Muscle layer of duodenum (tissue), 2 donors: ENCODE data around the gene PRKG1.

Source experiments
- H3K27ac ChIP-seq: one replicate; pipeline ENCODE4 v1.7.0; 2013; ENCODE audit warnings: mild to moderate bottlenecking, low read length
- H3K27me3 ChIP-seq: one replicate; pipeline ENCODE4 v1.7.0; 2013; ENCODE audit warnings: low read depth, mild to moderate bottlenecking, control low read depth, low read length
- H3K36me3 ChIP-seq, 2 donors: one replicate each; pipeline ENCODE4 v1.7.0; 2013; ENCODE audit warnings: low read length in 2 of 2, control low read depth in 1 of 2, mild to moderate bottlenecking in 1 of 2; ENCODE audit not compliant: insufficient read depth in 2 of 2, control insufficient read depth in 1 of 2
- H3K4me1 ChIP-seq, 2 donors: one replicate each; pipeline ENCODE4 v1.7.0; 2013; ENCODE audit warnings: low read length in 2 of 2, mild to moderate bottlenecking in 2 of 2, control low read depth in 1 of 2, moderate library complexity in 1 of 2; ENCODE audit not compliant: insufficient read depth in 2 of 2, control insufficient read depth in 1 of 2
- H3K4me3 ChIP-seq, 2 donors: one replicate each; pipeline ENCODE4 v1.7.0; 2013; ENCODE audit warnings: low read length in 2 of 2, low read depth in 1 of 2, mild to moderate bottlenecking in 1 of 2
- H3K9me3 ChIP-seq, 2 donors: one replicate each; pipeline ENCODE4 v1.7.0; 2013; ENCODE audit warnings: low read length in 2 of 2, control low read depth in 1 of 2, mild to moderate bottlenecking in 1 of 2; ENCODE audit not compliant: control insufficient read depth in 1 of 2
- donor health status: healthy.

Gene PRKG1

DNA sequence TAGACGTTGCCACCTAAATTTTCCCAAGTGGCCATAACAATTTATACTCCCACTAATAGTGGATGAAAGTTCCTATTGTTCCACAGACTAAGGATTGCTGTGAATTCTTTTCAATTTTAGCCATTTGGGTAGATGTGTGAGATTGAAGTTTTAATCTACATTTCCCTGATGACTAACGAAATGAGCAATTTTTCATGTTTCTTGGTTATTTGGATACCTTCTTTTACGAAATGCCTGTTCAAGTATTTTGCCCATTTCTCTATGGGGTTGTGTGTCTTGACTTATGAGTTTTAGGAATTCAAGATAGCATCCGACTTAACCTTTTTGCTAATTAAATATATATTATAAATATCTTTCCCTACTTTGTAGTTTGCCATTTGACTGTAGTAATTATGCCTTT lies 16.4 kb upstream of the PRKG1 start:
- Histone ChIP-seq H3K9me3 (peaks cover 0 to 5% of the 10 kb centered on the region in 2 donors), H3K27me3 (no peaks in the 10 kb centered on the region), H3K27ac (no peak overlapping the region), H3K4me3 (no peak overlapping the region), H3K36me3 (no peaks in the 10 kb centered on the region), H3K4me1 (peaks cover 0 to 2% of the 10 kb centered on the region in 2 donors)

DNA sequence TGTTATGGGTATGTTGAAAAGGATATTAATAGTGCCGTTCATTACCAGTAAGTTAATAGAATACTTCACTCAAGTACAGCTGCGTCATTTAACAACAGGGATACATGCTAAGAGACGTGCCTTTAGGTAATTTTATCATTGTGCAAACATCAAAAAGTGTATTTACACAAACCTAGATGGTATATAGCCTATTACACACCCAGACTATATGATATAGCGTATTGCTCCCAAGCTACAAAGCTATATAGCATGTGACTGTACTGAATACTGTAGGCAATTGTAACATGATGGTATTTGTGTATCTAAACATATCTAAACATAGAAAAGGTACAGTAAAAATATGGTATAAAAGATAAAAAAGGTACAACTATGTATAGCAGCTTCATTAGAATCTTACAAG lies 11.1 kb upstream of the PRKG1 start:
- Histone ChIP-seq H3K27ac (no peak overlapping the region), H3K9me3 (peaks cover 0 to 5% of the 10 kb centered on the region in 2 donors), H3K4me1 (no peaks in the 10 kb centered on the region), H3K36me3 (no peaks in the 10 kb centered on the region), H3K27me3 (no peaks in the 10 kb centered on the region), H3K4me3 (no peak overlapping the region)

DNA sequence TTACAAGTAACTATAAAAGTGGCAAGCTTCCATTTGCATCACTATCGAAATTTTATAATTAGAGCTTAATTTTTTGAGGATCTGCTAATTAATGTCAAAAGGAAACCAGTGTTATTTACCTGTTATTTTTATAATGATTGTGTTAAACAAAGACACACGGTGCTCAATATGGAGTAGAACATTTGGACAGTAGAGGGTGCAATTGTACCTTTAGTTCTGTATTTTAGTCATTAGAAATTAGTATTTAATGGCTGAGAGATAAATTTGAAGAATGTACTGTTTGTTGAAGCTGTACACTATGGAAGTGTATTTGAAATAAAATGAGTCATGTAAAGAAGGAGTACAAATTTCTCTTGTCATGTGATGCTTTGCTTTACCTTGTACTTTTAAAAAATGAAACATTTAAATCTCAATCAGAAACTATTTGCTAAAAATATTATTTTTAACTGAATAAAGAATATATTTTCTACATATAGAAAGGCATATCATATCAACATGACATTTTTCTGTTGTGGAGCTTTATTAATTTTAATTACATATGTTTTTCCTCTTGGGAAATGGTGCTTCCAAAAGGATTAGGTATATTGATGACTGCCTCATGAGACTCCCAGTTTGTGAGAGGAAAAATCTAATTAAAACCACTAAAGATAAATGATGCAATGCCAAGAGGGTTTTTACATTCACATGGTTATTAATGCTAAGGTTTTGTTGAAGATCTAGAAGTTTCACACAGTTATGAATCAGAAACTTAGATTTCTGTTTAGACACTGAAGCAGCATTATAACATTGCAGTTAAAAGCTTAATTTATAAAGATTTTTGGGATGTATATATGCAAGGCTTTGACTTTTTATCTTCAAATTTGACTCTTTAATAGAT lies 10.4 kb upstream of the PRKG1 start:
- H3K4me1 ChIP-seq = no peaks in the 10 kb centered on the region
- no peaks in the 10 kb centered on the region for H3K36me3 ChIP-seq
- H3K4me3 ChIP-seq = no peak overlapping the region
- H3K27me3 ChIP-seq = no peaks in the 10 kb centered on the region
- H3K9me3 ChIP-seq = no peaks in the 10 kb centered on the region
- H3K27ac ChIP-seq = no peak overlapping the region

DNA sequence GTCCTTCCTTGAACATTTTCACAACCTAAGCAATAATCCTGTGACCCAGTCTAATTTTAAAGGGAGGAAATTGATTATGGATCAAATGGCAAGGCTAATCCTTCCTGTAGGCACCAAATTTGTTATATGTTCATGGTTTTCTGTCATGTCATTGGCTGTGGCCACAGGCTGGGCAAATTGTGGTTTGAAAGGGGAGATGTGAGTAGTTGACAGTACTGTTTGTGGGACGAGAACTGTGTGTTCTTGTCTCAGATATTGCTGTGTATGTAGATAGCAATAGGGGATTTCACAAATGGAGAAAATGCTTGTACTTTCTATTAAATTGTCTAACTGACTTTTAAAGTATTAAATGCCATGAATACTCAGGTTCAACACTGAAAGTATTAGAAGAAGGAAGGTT lies 8.1 kb upstream of the PRKG1 start:
- Histone ChIP-seq H3K27me3 (no peaks in the 10 kb centered on the region), H3K9me3 (no peaks in the 10 kb centered on the region), H3K36me3 (no peaks in the 10 kb centered on the region), H3K27ac (no peak overlapping the region), H3K4me1 (no peaks in the 10 kb centered on the region), H3K4me3 (no peak overlapping the region)

DNA sequence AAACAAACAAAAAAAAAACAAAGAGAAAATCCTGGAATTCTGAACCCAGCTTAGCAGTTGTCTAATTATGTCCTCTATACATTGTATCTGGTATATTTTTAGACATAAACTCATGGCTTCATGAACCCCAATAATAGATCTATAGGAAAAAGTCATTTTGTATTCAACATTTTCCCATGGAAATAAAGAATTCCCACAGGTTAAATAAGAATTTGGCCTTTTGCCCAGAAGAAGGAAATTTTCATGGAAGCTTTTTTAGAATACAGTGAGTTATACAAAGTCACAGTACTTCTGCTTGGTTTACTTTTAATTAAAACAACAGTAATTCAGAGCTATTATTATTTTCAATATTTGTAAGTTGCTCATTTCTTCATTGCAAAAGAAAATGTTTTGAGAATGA lies 2.1 kb upstream of the PRKG1 start:
- peaks cover 5% of the 10 kb centered on the region for H3K27me3 ChIP-seq
- H3K4me1 ChIP-seq = peaks cover 0 to 4% of the 10 kb centered on the region in 2 donors
- no peak overlapping the region for H3K27ac ChIP-seq
- H3K4me3 ChIP-seq = no peak overlapping the region
- no peaks in the 10 kb centered on the region for H3K36me3 ChIP-seq
- no peaks in the 10 kb centered on the region for H3K9me3 ChIP-seq

DNA sequence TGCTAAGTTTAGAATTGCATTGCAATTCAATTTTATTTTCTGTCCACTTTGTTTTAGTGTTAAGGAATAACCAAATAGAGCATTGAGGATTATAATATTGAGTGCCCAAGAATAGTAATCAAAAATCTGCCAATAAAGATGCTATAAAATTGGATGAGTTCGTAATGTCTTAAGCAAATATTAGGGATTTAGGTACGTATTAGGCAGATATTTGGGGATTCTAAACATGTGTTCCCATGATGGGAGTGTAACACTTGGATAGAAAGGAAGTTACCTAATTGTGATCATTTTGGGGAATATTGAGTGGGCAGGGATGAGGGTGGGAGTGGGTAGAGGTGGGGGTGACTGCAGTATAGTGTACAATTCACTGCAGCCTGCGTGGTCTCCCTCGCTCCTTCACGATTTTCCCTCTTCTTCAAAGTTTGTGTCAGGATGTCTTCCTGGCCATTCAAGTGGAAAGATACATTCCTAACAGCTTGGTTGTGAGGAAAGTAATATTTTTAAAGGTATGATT lies 1.3 kb upstream of the PRKG1 start:
- Histone ChIP-seq H3K36me3 (no peaks in the 10 kb centered on the region), H3K4me1 (peaks cover 0 to 4% of the 10 kb centered on the region in 2 donors), H3K9me3 (no peaks in the 10 kb centered on the region), H3K4me3 (peak overlapping the region; percentile 77 to 79), H3K27me3 (peaks cover 5% of the 10 kb centered on the region), H3K27ac (peak overlapping the region; percentile 85)

DNA sequence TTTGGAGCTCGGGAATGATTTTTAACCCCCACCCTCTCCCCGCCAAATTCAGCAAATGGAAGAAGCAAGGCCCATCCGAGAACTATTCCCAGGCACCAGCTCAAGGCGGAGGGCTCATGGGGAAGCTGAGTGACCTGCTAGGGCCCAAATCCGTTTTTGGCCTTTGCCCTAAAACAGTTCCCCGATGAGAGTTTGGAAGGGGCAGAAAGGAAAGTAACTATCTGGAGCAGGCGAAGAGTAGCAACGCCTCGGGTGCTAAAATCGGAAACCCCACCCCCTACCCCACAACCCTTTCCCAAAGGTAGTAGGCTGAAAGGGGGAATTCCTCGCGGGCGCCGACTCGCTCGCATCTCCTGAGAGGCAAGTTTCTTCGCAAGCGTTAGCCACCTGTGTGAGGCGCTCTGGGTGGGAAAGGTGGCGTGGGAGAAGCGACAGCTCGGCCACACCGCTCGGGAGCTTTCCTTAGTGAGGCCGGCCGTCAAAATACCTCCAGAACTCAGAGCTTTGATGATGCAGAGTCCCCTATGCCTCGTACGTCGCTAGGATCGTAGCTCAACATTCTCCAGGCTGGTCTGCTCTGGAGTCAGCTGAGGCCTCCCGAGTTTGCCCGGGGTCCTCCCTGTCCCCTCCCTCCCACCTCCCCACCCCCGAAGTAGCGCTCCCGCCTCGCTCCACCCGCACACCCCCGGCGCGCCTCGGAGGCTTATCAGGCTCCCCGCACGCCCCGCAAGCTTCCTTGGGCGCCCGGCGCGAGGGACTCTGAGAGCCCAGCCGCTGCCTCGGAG lies 642 bp upstream of the PRKG1 start:
- Histone ChIP-seq H3K9me3 (no peaks in the 10 kb centered on the region), H3K36me3 (no peaks in the 10 kb centered on the region), H3K4me3 (peak overlapping the region; percentile 77 to 79), H3K27ac (peak overlapping the region; percentile 85), H3K4me1 (peaks cover 0 to 4% of the 10 kb centered on the region in 2 donors), H3K27me3 (peaks cover 5% of the 10 kb centered on the region)

DNA sequence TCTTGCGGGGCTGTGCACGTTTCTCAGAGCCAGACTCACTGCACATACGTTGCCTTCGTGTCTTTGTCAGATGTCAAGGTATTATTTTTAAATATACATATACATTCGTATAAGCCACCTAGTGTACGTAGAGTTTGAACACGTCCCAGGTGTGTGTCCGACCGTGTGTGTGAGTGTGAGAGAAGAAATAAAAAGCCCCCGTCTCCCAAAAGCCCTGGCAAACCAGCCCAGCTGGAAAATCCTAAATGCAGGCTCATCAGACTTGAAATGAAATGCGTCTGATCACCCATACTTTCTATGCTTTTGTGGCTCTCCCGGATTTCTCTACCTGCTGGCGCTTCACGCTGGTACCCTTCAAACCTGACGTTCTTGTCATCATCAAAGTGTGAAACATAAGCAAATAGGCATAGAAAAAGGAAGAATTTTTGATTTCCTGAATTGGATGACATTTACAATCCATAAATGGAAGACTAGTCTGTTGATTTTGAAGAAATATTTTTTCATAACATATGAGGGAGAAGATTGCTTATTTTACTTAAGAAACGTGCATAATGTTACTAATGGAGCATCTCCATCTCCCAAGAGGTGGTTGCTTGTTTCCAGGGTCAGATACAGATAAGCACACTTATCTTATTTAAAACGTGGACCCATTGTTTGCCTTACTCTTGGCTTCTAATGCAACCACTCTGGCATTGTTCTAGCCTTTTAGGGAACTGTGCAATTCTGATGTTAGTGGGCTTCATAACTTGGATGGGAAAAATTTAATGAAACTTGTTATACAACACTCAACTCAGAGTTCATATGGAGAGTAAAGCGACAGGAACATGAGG lies 971 bp downstream of the PRKG1 start:
- Histone ChIP-seq H3K4me1 (peaks cover 0 to 12% of the 10 kb centered on the region in 2 donors), H3K9me3 (no peaks in the 10 kb centered on the region), H3K4me3 (peak overlapping the region; percentile 77 to 79), H3K36me3 (no peaks in the 10 kb centered on the region), H3K27ac (peak overlapping the region; percentile 42), H3K27me3 (peaks cover 5% of the 10 kb centered on the region)

DNA sequence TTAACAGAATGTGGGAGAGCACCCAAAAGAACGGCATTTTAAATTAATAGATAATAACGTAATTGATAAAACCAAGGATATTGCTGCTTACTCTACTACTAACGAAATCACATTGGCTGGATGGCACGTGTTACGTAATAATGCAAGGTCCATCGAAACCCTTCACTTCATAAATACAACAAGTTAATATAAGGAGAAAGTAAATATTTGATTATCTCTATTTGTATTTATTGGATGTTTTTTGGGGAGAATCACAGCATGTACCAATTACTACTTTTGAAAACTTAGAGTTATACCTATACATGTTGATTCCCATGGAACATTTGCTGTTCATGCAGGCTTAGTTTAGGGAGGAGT lies 1.6 kb downstream of the PRKG1 start:
- no peak overlapping the region for H3K27ac ChIP-seq
- peaks cover 0 to 16% of the 10 kb centered on the region in 2 donors for H3K4me1 ChIP-seq
- H3K36me3 ChIP-seq = no peaks in the 10 kb centered on the region
- peak overlapping the region; percentile 77 to 79 for H3K4me3 ChIP-seq
- H3K27me3 ChIP-seq = peaks cover 5% of the 10 kb centered on the region
- no peaks in the 10 kb centered on the region for H3K9me3 ChIP-seq

DNA sequence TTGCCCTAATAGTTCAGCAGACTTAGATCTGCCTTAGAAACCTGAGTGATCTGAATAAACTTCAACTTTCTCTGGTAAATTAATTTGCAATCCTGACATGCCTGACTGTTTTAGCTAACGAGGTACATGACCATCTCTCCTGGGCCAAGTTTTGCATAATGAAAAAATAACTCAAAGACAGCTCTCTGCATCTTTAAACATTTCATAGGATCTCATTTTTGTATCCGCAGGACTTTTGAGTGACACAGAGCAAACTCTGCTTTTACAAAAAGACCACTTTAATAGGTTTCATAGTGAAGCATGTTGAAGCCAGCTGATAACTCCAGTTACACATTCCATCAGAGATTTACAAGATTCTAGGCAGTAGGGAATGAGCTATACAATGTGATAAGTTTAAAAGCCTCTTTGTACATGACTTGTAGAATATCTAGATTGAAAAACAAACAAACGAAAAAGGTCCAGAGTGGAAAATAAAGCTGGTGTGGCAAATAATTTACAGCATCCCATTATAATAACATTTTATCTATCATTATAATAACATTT lies 2.1 kb downstream of the PRKG1 start:
- H3K27me3 ChIP-seq = peaks cover 5% of the 10 kb centered on the region
- H3K9me3 ChIP-seq = no peaks in the 10 kb centered on the region
- peak overlapping the region; percentile 77 to 79 for H3K4me3 ChIP-seq
- H3K36me3 ChIP-seq = no peaks in the 10 kb centered on the region
- H3K27ac ChIP-seq = no peak overlapping the region
- H3K4me1 ChIP-seq = peaks cover 0 to 16% of the 10 kb centered on the region in 2 donors
